HepG2 (cell line): Measurements from ENCODE around the gene FAM216A. TPM values are rescaled to one million over a fixed set of nuclear protein-coding genes. Genes with fewer than 3 reads are reported as not detected.

Source experiments
- ATAC-seq: fragments of 200-7000 bp; cut with Tn5 transposase; 3 replicates; pipeline ENCODE4 v1.9.1; 2020; ENCODE audit warnings: mild to moderate bottlenecking, moderate library complexity
- BruUV-seq: library from RNA; stranded (reverse); fragments of 400-500 nt; replicated peaks from 2 replicates; lab custom pipeline; 2021; lab: Mats Ljungman, UMichigan
- CTCF ChIA-PET: fragments of 300-600 bp; formaldehyde crosslinking; extraction: SDS; loops from one replicate; lab custom pipeline; 2021; ENCODE audit warnings: low total read pairs, inconsistent platforms, low intra/inter-chr PET ratio; lab: Yijun Ruan, JAX
- POLR2A ChIA-PET: fragments of 350-600 bp; sonication (Branson Sonifier 250); formaldehyde crosslinking; loops from one replicate; lab custom pipeline; 2020; ENCODE audit warnings: antibody characterized with exemption, inconsistent platforms; lab: Yijun Ruan, JAX
- DNase-seq: peaks from one replicate; pipeline ENCODE4 v3.0.0-alpha.2; 2015; ENCODE audit warnings: low spot score
- FAIRE-seq: peaks from 3 replicates; lab custom pipeline; 2011; peaks lifted over from hg19 to GRCh38; lab: Jason Lieb, UNC
- H2AFZ ChIP-seq: one replicate; pipeline ENCODE4 v1.6.1; 2011; ENCODE audit warnings: low read length, inconsistent platforms
- H3K27ac ChIP-seq: fragments of 300-600 bp; 3 replicates; pipeline ENCODE4 v1.8.0; 2011; ENCODE audit warnings: mixed run types, mild to moderate bottlenecking, mixed read lengths, low read length, inconsistent platforms; ENCODE audit not compliant: insufficient read depth; ENCODE audit errors: extremely low read length
- H3K27me3 ChIP-seq, 2 experiments: fragments of 200-600 bp in 1 of 2; 2 replicates in 1 of 2; 3 replicates in 1 of 2; pipeline versions ENCODE4 v1.6.0 to v1.8.0; 2011; ENCODE audit warnings: low read length in 2 of 2, mild to moderate bottlenecking in 2 of 2, moderate library complexity in 2 of 2, inconsistent platforms in 1 of 2; ENCODE audit not compliant: insufficient read depth in 2 of 2, control insufficient read depth in 1 of 2
- H3K36me3 ChIP-seq, 2 experiments: fragments of 200-600 bp in 1 of 2; replicated peaks in 1 of 2; 2 replicates in 1 of 2; 3 replicates in 1 of 2; pipeline versions ENCODE4 v1.5.1 to v1.8.0; 2011; ENCODE audit warnings: low read length in 2 of 2, inconsistent platforms in 1 of 2; ENCODE audit not compliant: insufficient read depth in 2 of 2, control insufficient read depth in 1 of 2
- H3K4me1 ChIP-seq: 2 replicates; pipeline ENCODE4 v1.5.1; 2012; ENCODE audit warnings: low read length, inconsistent platforms; ENCODE audit not compliant: insufficient read depth
- H3K4me2 ChIP-seq: 2 replicates; pipeline ENCODE4 v1.6.0; 2011; ENCODE audit warnings: low read depth, low read length, inconsistent platforms
- H3K4me3 ChIP-seq, 3 experiments: fragments of 200-600 bp in 1 of 3; sonication (generic), shearing (Covaris generic) in 1 of 3; replicated peaks in 1 of 3; 2 replicates each; pipeline ENCODE4 v1.5.1; 2011 to 2016; ENCODE audit warnings: low read length in 3 of 3, inconsistent platforms in 2 of 3, low read depth in 2 of 3, mild to moderate bottlenecking in 2 of 3, control low read depth in 1 of 3, mixed read lengths in 1 of 3; ENCODE audit not compliant: insufficient read depth in 1 of 3
- H3K79me2 ChIP-seq: one replicate; pipeline ENCODE4 v1.6.1; 2011; ENCODE audit warnings: low read length, inconsistent platforms; ENCODE audit not compliant: insufficient read depth
- H3K9ac ChIP-seq: 2 replicates; pipeline ENCODE4 v1.6.0; 2011; ENCODE audit warnings: mild to moderate bottlenecking, low read depth, low read length, inconsistent platforms; ENCODE audit not compliant: insufficient read depth
- H3K9me3 ChIP-seq: 2 replicates; pipeline ENCODE4 v1.5.1; 2012; ENCODE audit warnings: mild to moderate bottlenecking, low read length
- H4K20me1 ChIP-seq: 2 replicates; pipeline ENCODE4 v1.6.0; 2011; ENCODE audit warnings: inconsistent platforms, mild to moderate bottlenecking, low read length, moderate library complexity; ENCODE audit not compliant: insufficient read depth
- ETV6 ChIP-seq: sonication (generic); formaldehyde crosslinking; conservative IDR thresholded peaks from 2 replicates; pipeline ENCODE4 v1.4.0; 2020; ENCODE audit warnings: missing genetic modification reagents
- FOXK1 ChIP-seq: sonication (generic); formaldehyde crosslinking; IDR thresholded peaks from 2 replicates; pipeline ENCODE4 v1.4.0; 2020; ENCODE audit warnings: low read depth, missing genetic modification reagents, borderline replicate concordance
- FOXP1 ChIP-seq, 2 experiments: fragments of 450-650 bp in 1 of 2; IDR thresholded peaks; 2 replicates each; pipeline ENCODE4 v1.6.1; 2017 to 2018; ENCODE audit warnings: antibody characterized with exemption in 1 of 2
- HDAC2 ChIP-seq: sonication (generic); formaldehyde crosslinking; IDR thresholded peaks from 2 replicates; pipeline ENCODE4 v1.4.0; 2020; ENCODE audit warnings: missing genetic modification reagents
- HMGA1 ChIP-seq: sonication (generic); formaldehyde crosslinking; conservative IDR thresholded peaks from 2 replicates; pipeline ENCODE4 v1.4.0; 2020; ENCODE audit warnings: missing genetic modification reagents
- HNF4A ChIP-seq: sonication (generic); formaldehyde crosslinking; IDR thresholded peaks from 2 replicates; pipeline ENCODE4 v1.4.0; 2020; ENCODE audit warnings: missing genetic modification reagents
- HNRNPH1 ChIP-seq: fragments of 200-400 bp; formaldehyde crosslinking; optimal IDR thresholded peaks from 2 replicates; pipeline ENCODE3; 2017; ENCODE audit warnings: mild to moderate bottlenecking, low read depth, low read length
- MAFG ChIP-seq: sonication (generic); formaldehyde crosslinking; IDR thresholded peaks from 2 replicates; pipeline ENCODE4 v1.5.1; 2020; ENCODE audit warnings: mild to moderate bottlenecking, missing genetic modification reagents
- MEF2D ChIP-seq: sonication (generic); formaldehyde crosslinking; IDR thresholded peaks from 2 replicates; pipeline ENCODE4 v1.5.1; 2020; ENCODE audit warnings: mild to moderate bottlenecking, missing genetic modification reagents
- RBM22 ChIP-seq: fragments of 200-400 bp; formaldehyde crosslinking; optimal IDR thresholded peaks from 2 replicates; pipeline ENCODE3; 2017; ENCODE audit warnings: mild to moderate bottlenecking, low read length, moderate library complexity
- ZNF101 ChIP-seq: sonication (generic); formaldehyde crosslinking; IDR thresholded peaks from 2 replicates; pipeline ENCODE4 v1.4.0; 2020; ENCODE audit warnings: mild to moderate bottlenecking, low read depth, missing genetic modification reagents, borderline replicate concordance
- ZNF7 ChIP-seq: IDR thresholded peaks from 2 replicates; pipeline ENCODE4 v1.6.1; 2016; ENCODE audit warnings: missing biosample characterization, missing genetic modification reagents
- WGBS: methylation state at CpG from one replicate; pipeline ENCODE4 v1.1.6; 2017; ENCODE audit warnings: low lambda C conversion rate; 5-methylcytosine and 5-hydroxymethylcytosine counted together
- in situ Hi-C: cut with HindIII; loops from 2 replicates; pipeline ENCODE4 v1.10.0; 2017; ENCODE audit warnings: low pct_unique_long_range_greater_than_20kb; ENCODE audit not compliant: extremely low pct_ligation_motif_present
- intact Hi-C: fragments of 100-400 bp; cut with micrococcal nuclease; formaldehyde crosslinking; loops from one replicate; pipeline ENCODE4 v1.10.0; 2022; ENCODE audit not compliant: unreplicated experiment
- polyA plus RNA-seq, 8 experiments: library from polyadenylated mRNA; depleted of rRNA in 3 of 8; stranded (reverse) in 7 of 8; unstranded in 1 of 8; fragments of >200 nt; fragmentation: Illumina TruSeq in 4 of 8; extraction: Trizol in 4 of 8; gene quantifications; 2 replicates each; pipeline versions ENCODE4 v1.2.1 to v1.2.3, GENCODE V29; 2011 to 2016; ENCODE audit warnings: low read depth in 4 of 8, missing spikeins in 1 of 8, mixed read lengths in 1 of 8; ENCODE audit not compliant: insufficient read depth in 1 of 8
- total RNA-seq, 5 experiments: library from RNA; depleted of rRNA; stranded (reverse); fragments of >200 nt; fragmentation: Illumina TruSeq; extraction: Trizol; gene quantifications; 2 replicates each; pipeline ENCODE4 v1.2.3, GENCODE V29; 2016; ENCODE audit warnings: low read depth in 1 of 5
- TF ChIP-seq, protein P1 (sequence below): sonication (generic); formaldehyde crosslinking; conservative IDR thresholded peaks from 2 replicates; pipeline ENCODE4 v1.4.0; 2020; ENCODE audit warnings: mild to moderate bottlenecking, missing genetic modification reagents, moderate library complexity

Gene FAM216A
- total and polyA plus RNA-seq, 2 of the 13 experiments (the other 11 are each of a cell fraction or from before 2014, with no cell fraction given): 20.3 to 31.2 TPM

DNA sequence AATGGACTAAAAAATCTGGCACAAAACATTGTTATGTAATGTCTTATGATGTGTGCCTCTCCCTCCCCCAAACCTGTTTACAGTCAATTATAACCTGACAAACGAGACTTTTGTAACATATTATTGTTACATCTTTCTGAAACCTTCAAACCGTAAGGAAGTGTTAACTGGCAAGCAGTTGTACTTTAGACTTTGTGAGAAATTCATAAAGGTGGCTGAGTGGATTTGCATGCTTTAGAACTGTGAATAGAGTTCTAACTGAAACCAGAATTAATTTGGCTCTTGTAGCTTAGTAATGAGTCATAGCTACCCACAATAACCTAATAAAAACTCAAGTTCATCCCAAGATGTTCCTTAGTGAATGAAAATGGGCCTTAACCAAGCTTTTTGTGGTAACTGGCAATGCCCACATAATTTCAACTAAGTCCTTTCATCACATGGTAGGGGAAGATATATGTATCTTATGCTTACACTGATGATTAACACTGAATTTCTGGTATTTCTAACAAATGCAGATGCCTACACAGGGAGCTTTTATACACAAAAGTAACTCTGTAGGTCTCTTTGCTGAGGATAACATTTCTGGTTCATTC, 63.2 kb downstream of the FAM216A start (continued):
- TF ChIP-seq HDAC2: no peak
- TF ChIP-seq, all 625 proteins: peak for 0

DNA sequence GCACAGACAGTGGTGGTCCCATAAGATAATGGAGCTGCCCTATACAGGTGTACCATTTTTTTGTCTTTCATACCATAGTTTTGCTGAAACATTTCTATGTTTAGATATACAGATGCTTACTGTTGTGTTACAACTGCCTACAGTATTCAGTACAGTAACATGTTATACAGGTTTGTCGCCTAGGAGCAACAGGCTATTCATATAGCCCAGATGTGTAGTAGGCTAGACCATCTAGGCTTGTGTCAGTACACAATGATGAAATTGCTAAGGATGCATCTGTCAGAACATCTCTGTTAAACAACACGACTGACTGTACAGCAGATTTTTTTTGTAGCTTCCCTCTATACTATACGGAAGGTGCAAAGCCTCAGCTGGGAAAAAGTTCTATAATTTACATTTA, 64.0 kb downstream of the FAM216A start:
- no peak overlapping the region for H3K4me2 ChIP-seq

DNA sequence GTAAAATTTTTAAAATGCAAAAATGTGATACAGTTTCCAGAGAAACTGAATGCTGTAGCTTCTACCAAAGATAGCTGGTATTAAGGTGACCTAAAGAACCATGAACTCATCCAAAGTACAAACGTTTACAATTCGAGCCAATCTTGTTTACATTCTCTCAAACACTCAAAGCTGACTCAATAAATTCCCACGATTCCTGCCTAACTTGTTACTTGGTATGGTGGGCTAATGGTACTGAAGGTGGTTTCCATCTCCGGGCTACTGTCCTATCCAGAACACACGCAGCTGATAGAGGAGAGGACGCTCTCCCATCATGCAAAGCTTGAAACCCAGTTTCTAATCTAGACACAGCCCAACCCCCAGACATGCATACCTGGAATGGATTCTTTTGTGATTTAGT, 65.0 kb downstream of the FAM216A start:
- ATAC-seq (peak; percentile 62), FAIRE-seq (peak; percentile 56), DNase-seq (peak; percentile 59)
- H2AFZ ChIP-seq: no peak overlapping the region
- 46% methylated on average over 6 of the region's 6 CpGs for WGBS
- H3K36me3 ChIP-seq: peaks cover 9 to 27% of the 10 kb centered on the region in 2 experiments; a peak in 4 of 5 replicates
- intact Hi-C loops: no loop called here
- H3K4me2 ChIP-seq: peak overlapping the region; percentile 29
- no peak overlapping the region for H3K9ac ChIP-seq
- POLR2A ChIA-PET: interaction anchor here (1.1 kb wide), 1 partner anchor 42 kb away, joined by 3 read pairs; no protein-coding TSS in a partner anchor
- in situ Hi-C loops: no loop called here
- no peaks in the 10 kb centered on the region for H3K79me2 ChIP-seq
- no peaks in the 10 kb centered on the region for H3K27me3 ChIP-seq
- no peaks in the 10 kb centered on the region for H4K20me1 ChIP-seq
- no peaks in the 10 kb centered on the region for H3K9me3 ChIP-seq
- H3K4me1 ChIP-seq: peaks cover 17% of the 10 kb centered on the region
- no peak overlapping the region for H3K4me3 ChIP-seq
- no TSS peak for BruUV-seq
- CTCF ChIA-PET: no interaction called here
- peak overlapping the region; percentile 33 for H3K27ac ChIP-seq
- TF ChIP-seq HNF4A: peak; percentile 57
- no peak for TF ChIP-seq MEF2D (CRISPR knock-in tag)
- no peak for TF ChIP-seq HMGA1 (CRISPR knock-in tag)
- TF ChIP-seq, protein P1, sequence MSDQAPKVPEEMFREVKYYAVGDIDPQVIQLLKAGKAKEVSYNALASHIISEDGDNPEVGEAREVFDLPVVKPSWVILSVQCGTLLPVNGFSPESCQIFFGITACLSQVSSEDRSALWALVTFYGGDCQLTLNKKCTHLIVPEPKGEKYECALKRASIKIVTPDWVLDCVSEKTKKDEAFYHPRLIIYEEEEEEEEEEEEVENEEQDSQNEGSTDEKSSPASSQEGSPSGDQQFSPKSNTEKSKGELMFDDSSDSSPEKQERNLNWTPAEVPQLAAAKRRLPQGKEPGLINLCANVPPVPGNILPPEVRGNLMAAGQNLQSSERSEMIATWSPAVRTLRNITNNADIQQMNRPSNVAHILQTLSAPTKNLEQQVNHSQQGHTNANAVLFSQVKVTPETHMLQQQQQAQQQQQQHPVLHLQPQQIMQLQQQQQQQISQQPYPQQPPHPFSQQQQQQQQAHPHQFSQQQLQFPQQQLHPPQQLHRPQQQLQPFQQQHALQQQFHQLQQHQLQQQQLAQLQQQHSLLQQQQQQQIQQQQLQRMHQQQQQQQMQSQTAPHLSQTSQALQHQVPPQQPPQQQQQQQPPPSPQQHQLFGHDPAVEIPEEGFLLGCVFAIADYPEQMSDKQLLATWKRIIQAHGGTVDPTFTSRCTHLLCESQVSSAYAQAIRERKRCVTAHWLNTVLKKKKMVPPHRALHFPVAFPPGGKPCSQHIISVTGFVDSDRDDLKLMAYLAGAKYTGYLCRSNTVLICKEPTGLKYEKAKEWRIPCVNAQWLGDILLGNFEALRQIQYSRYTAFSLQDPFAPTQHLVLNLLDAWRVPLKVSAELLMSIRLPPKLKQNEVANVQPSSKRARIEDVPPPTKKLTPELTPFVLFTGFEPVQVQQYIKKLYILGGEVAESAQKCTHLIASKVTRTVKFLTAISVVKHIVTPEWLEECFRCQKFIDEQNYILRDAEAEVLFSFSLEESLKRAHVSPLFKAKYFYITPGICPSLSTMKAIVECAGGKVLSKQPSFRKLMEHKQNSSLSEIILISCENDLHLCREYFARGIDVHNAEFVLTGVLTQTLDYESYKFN (CRISPR knock-in tag): peak; percentile 53; the same call in 1 of the 2 replicates
- TF ChIP-seq FOXK1 (CRISPR knock-in tag): peak; percentile 41; the same call in 1 of the 2 replicates
- no peak for TF ChIP-seq FOXP1 (IDR thresholded peaks at IDR 0.05)
- TF ChIP-seq FOXP1 (CRISPR knock-in tag; IDR thresholded peaks at IDR 0.05): 0 out of 2 replicates have a peak, but pooled peaks have one; percentile 11

More for the DNA sequence above, 64.0 kb downstream of the FAM216A start:
- no peaks in the 10 kb centered on the region for H3K79me2 ChIP-seq
- POLR2A ChIA-PET: no interaction called here
- no peak overlapping the region for H3K4me3 ChIP-seq
- H4K20me1 ChIP-seq: no peaks in the 10 kb centered on the region
- DNase-seq: no peak
- no peak for FAIRE-seq
- no TSS peak for BruUV-seq
- no peak overlapping the region for H3K9ac ChIP-seq
- no peak overlapping the region for H2AFZ ChIP-seq
- no peaks in the 10 kb centered on the region for H3K9me3 ChIP-seq
- 92% methylated on average over 3 of the region's 3 CpGs for WGBS
- peaks cover 7 to 17% of the 10 kb centered on the region in 2 experiments; a peak in 4 of 5 replicates for H3K36me3 ChIP-seq
- no peak for ATAC-seq
- H3K4me1 ChIP-seq: peaks cover 17% of the 10 kb centered on the region
- CTCF ChIA-PET: no interaction called here
- intact Hi-C loops (no loop called here), in situ Hi-C loops (no loop called here)
- no peaks in the 10 kb centered on the region for H3K27me3 ChIP-seq
- H3K27ac ChIP-seq: no peak overlapping the region
- TF ChIP-seq ZNF101 (CRISPR knock-in tag): no peak
- TF ChIP-seq MAFG (CRISPR knock-in tag): no peak
- no peak for TF ChIP-seq HNRNPH1
- TF ChIP-seq ZNF7 (CRISPR knock-in tag): no peak
- peak; percentile 41 for TF ChIP-seq RBM22
- TF ChIP-seq ETV6 (CRISPR knock-in tag): no peak
